ENCODE results near the gene COL8A1.

GRCh38 chr3:99620976-99621375, 17.4 kb upstream of the COL8A1 start:
- TF ChIP-seq, protein P1, sequence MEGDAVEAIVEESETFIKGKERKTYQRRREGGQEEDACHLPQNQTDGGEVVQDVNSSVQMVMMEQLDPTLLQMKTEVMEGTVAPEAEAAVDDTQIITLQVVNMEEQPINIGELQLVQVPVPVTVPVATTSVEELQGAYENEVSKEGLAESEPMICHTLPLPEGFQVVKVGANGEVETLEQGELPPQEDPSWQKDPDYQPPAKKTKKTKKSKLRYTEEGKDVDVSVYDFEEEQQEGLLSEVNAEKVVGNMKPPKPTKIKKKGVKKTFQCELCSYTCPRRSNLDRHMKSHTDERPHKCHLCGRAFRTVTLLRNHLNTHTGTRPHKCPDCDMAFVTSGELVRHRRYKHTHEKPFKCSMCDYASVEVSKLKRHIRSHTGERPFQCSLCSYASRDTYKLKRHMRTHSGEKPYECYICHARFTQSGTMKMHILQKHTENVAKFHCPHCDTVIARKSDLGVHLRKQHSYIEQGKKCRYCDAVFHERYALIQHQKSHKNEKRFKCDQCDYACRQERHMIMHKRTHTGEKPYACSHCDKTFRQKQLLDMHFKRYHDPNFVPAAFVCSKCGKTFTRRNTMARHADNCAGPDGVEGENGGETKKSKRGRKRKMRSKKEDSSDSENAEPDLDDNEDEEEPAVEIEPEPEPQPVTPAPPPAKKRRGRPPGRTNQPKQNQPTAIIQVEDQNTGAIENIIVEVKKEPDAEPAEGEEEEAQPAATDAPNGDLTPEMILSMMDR (IDR thresholded peaks at IDR 0.05), result no peak
- TF ChIP-seq EP300 (IDR thresholded peaks at IDR 0.05) (no peak), POLR2A (IDR thresholded peaks at IDR 0.05; ENCODE audit: low read depth) (no peak)

Measured in esophagus muscularis mucosa (tissue), 4 donors.